Lower leg skin (tissue), 4 donors: ENCODE data around the gene MET. TPM values are rescaled to one million over a fixed set of nuclear protein-coding genes. Genes with fewer than 3 reads are reported as not detected.

Source experiments
- DNase-seq, 2 donors: peaks; one replicate each; pipeline ENCODE4 v3.0.0-alpha.2; 2019; ENCODE audit warnings: low spot score in 2 of 2
- H3K4me3 ChIP-seq: fragments of 200-600 bp; sonication (generic); 2 replicates; pipeline ENCODE4 v1.5.1; 2017; ENCODE audit warnings: mild to moderate bottlenecking, low read depth; ENCODE audit not compliant: poor library complexity, severe bottlenecking
- CTCF ChIP-seq, 3 donors: fragments of 450-650 bp; IDR thresholded peaks; one replicate each; pipeline ENCODE4 v1.5.1; 2016; ENCODE audit warnings: antibody characterized with exemption in 3 of 3, mild to moderate bottlenecking in 3 of 3, moderate library complexity in 2 of 3
- POLR2A ChIP-seq, 2 donors: fragments of 450-650 bp; IDR thresholded peaks; one replicate each; pipeline ENCODE4 v1.6.1; 2016 to 2017; ENCODE audit warnings: antibody characterized with exemption in 2 of 2, mild to moderate bottlenecking in 1 of 2, moderate library complexity in 1 of 2
- WGBS, 2 donors: methylation state at CpG; one replicate each; pipeline ENCODE4 v1.1.5; 2018; 5-methylcytosine and 5-hydroxymethylcytosine counted together
- intact Hi-C: fragments of 100-400 bp; cut with DNase I; formaldehyde crosslinking; loops from one replicate; pipeline ENCODE4 v1.15.0; 2023; ENCODE audit warnings: low total_unique reads
- total RNA-seq, 4 donors: library from RNA; depleted of rRNA; stranded (reverse); fragments of >200 nt; gene quantifications; one replicate each; pipeline ENCODE4 v1.1.0, GENCODE V29; 2016

Gene MET
- total RNA-seq, 4 donors from 2014 or later, result 15.8 to 28.2 (median 24.5) TPM

GRCh38 chr7:116793795-116794340 lies 121.9 kb downstream of the MET start:
- WGBS, 2 donors, result 95 to 96% methylated on average over 5 of the region's 5 CpGs
- no peak overlapping the region for H3K4me3 ChIP-seq
- intact Hi-C loops, result no loop called here
- DNase-seq, result no peak
- TF ChIP-seq POLR2A (IDR thresholded peaks at IDR 0.05), result no peak

- WGBS, 2 donors, result 95 to 98% methylated on average over 5 of the region's 5 CpGs
- TF ChIP-seq CTCF (IDR thresholded peaks at IDR 0.05), result no peak
- TF ChIP-seq POLR2A (IDR thresholded peaks at IDR 0.05), result no peak
- intact Hi-C loops, result no loop called here
These were observed 124.5 kb downstream of the MET start for GRCh38 chr7:116796471-116796870.

GRCh38 chr7:116797612-116798011 lies 125.6 kb downstream of the MET start:
- intact Hi-C loops, result no loop called here
- DNase-seq, result no peak
- 24 to 26% methylated on average over 2 of the region's 2 CpGs for WGBS, 2 donors
- no peak for TF ChIP-seq CTCF (IDR thresholded peaks at IDR 0.05)
- TF ChIP-seq POLR2A (IDR thresholded peaks at IDR 0.05), result no peak
- H3K4me3 ChIP-seq, result no peak overlapping the region

More at GRCh38 chr7:116796471-116796870, 124.5 kb downstream of the MET start:
- no peak overlapping the region for H3K4me3 ChIP-seq
- DNase-seq, result no peak

- intact Hi-C loops, result no loop called here
- WGBS, 2 donors, result 49 to 54% methylated on average over 3 of the region's 3 CpGs
- no peak for TF ChIP-seq CTCF (IDR thresholded peaks at IDR 0.05)
- TF ChIP-seq POLR2A (IDR thresholded peaks at IDR 0.05), result no peak
- H3K4me3 ChIP-seq, result no peak overlapping the region
- no peak for DNase-seq
These were observed 126.2 kb downstream of the MET start for GRCh38 chr7:116798232-116798631.

- no peak for TF ChIP-seq CTCF (IDR thresholded peaks at IDR 0.05)
- TF ChIP-seq POLR2A (IDR thresholded peaks at IDR 0.05), result no peak
- no peak overlapping the region for H3K4me3 ChIP-seq
- intact Hi-C loops, result loop anchor here (5.0 to 10.0 kb wide), 2 partner anchors 128 to 545 kb away; partner anchors contain the start of gene MET
- no peak for DNase-seq
These were observed 127.9 kb downstream of the MET start for GRCh38 chr7:116799916-116800315.

- no peak for DNase-seq
- no peak overlapping the region for H3K4me3 ChIP-seq
- intact Hi-C loops, result loop anchor here (5.0 to 10.0 kb wide), 2 partner anchors 128 to 546 kb away; partner anchors contain the start of gene MET
- TF ChIP-seq CTCF (IDR thresholded peaks at IDR 0.05) (no peak), POLR2A (IDR thresholded peaks at IDR 0.05) (no peak)
- 74 to 82% methylated on average over 2 of the region's 2 CpGs for WGBS, 2 donors
These were observed 128.6 kb downstream of the MET start for GRCh38 chr7:116800594-116800993.
